Measurements from ENCODE around the gene MS4A4A. TPM values are rescaled to one million over a fixed set of nuclear protein-coding genes. Genes with fewer than 3 reads are reported as not detected.

MS4A4A gene
- total RNA-seq, 1 donor from 2014 or later = 7.9 TPM

- intact Hi-C loops (cut with DNase I) = no loop called here
- peaks cover 0 to 6% of the 10 kb centered on the region in 2 donors for H3K9me3 ChIP-seq
- peak; percentile 6 to 47 (median 46) for TF ChIP-seq CTCF (IDR thresholded peaks at IDR 0.05)
- no peaks in the 10 kb centered on the region for H3K27me3 ChIP-seq
- H3K36me3 ChIP-seq = no peaks in the 10 kb centered on the region
- H3K27ac ChIP-seq = no peak overlapping the region
- H3K4me1 ChIP-seq = no peaks in the 10 kb centered on the region
- DNase-seq (ENCODE audit: low spot score in 2 of 2) = peak in 1 of 2 donors; percentile 77
- no peak overlapping the region for H3K4me3 ChIP-seq
Observed at GRCh38 chr11:60334005-60334620, 53.6 kb downstream of the MS4A4A start.

- intact Hi-C loops (cut with DNase I) = no loop called here
- H3K27me3 ChIP-seq = no peaks in the 10 kb centered on the region
- H3K9me3 ChIP-seq = no peaks in the 10 kb centered on the region
Observed at GRCh38 chr11:60336767-60337391, 56.4 kb downstream of the MS4A4A start.

GRCh38 chr11:60338053-60338452 is 57.6 kb downstream of the MS4A4A start:
- intact Hi-C loops (cut with DNase I) = no loop called here
- DNase-seq (ENCODE audit: low spot score in 2 of 2) = no peak
- Histone ChIP-seq H3K9me3 (no peaks in the 10 kb centered on the region), H3K27me3 (no peaks in the 10 kb centered on the region), H3K4me1 (no peaks in the 10 kb centered on the region), H3K36me3 (no peaks in the 10 kb centered on the region), H3K4me3 (no peak overlapping the region), H3K27ac (no peak overlapping the region)
- no peak for TF ChIP-seq CTCF (IDR thresholded peaks at IDR 0.05)

More at GRCh38 chr11:60336767-60337391, 56.4 kb downstream of the MS4A4A start:
- Histone ChIP-seq H3K4me3 (no peak overlapping the region), H3K27ac (no peak overlapping the region), H3K4me1 (no peaks in the 10 kb centered on the region), H3K36me3 (no peaks in the 10 kb centered on the region)
- no peak for DNase-seq (ENCODE audit: low spot score in 2 of 2)
- TF ChIP-seq CTCF (IDR thresholded peaks at IDR 0.05) = no peak

GRCh38 chr11:60339356-60339755 is 58.9 kb downstream of the MS4A4A start:
- DNase-seq (ENCODE audit: low spot score in 2 of 2) = no peak
- no peak for TF ChIP-seq CTCF (IDR thresholded peaks at IDR 0.05)
- Histone ChIP-seq H3K27me3 (no peaks in the 10 kb centered on the region), H3K36me3 (no peaks in the 10 kb centered on the region), H3K4me1 (no peaks in the 10 kb centered on the region), H3K4me3 (no peak overlapping the region), H3K9me3 (no peaks in the 10 kb centered on the region), H3K27ac (no peak overlapping the region)
- intact Hi-C loops (cut with DNase I) = no loop called here

- TF ChIP-seq CTCF (IDR thresholded peaks at IDR 0.05) = peak in 1 of 3 experiments; percentile 25
- no peak for DNase-seq (ENCODE audit: low spot score in 2 of 2)
- Histone ChIP-seq H3K36me3 (no peaks in the 10 kb centered on the region), H3K4me3 (no peak overlapping the region), H3K4me1 (no peaks in the 10 kb centered on the region), H3K27me3 (no peaks in the 10 kb centered on the region), H3K9me3 (no peaks in the 10 kb centered on the region), H3K27ac (no peak overlapping the region)
- intact Hi-C loops (cut with DNase I) = no loop called here
Observed at GRCh38 chr11:60343094-60343704, 62.7 kb downstream of the MS4A4A start.

All from ascending aorta (tissue), 2 donors.